ENCODE data around the gene RNF167.
A peak's percentile ranks its signal among the peaks of the same experiment; 100 is the strongest.

Gene RNF167

GRCh38 chr17:4953451-4953961 lies 13.4 kb downstream of the RNF167 start:
- peak; percentile 81 for DNase-seq (ENCODE audit: low spot score)

GRCh38 chr17:4955091-4955490 lies 15.0 kb downstream of the RNF167 start:
- no peak for DNase-seq (ENCODE audit: low spot score)

- DNase-seq (ENCODE audit: low spot score): no peak
Observed at GRCh38 chr17:4956493-4957061, 16.5 kb downstream of the RNF167 start.

- DNase-seq (ENCODE audit: low spot score): no peak
Observed at GRCh38 chr17:4958102-4958501, 18.0 kb downstream of the RNF167 start.

- no peak for DNase-seq (ENCODE audit: low spot score)
Observed at GRCh38 chr17:4959261-4959965, 19.3 kb downstream of the RNF167 start.

GRCh38 chr17:4960279-4960922 lies 20.3 kb downstream of the RNF167 start:
- DNase-seq (ENCODE audit: low spot score): no peak

- no peak for DNase-seq (ENCODE audit: low spot score)
Observed at GRCh38 chr17:4965311-4965986, 25.4 kb downstream of the RNF167 start.

GRCh38 chr17:4966844-4967538 lies 26.9 kb downstream of the RNF167 start:
- peak; percentile 98 for DNase-seq (ENCODE audit: low spot score)

- DNase-seq (ENCODE audit: low spot score): peak; percentile 97
Observed at GRCh38 chr17:4967539-4968485, 27.7 kb downstream of the RNF167 start, which contains the start of gene SPAG7. Gene SPAG7, minus strand, starts transcription at chr17:4967817. Its CDS starts 13 bp downstream, at chr17:4967804.

GRCh38 chr17:4968486-4969046 lies 28.5 kb downstream of the RNF167 start:
- no peak for DNase-seq (ENCODE audit: low spot score)

GRCh38 chr17:4969047-4969550 lies 29.0 kb downstream of the RNF167 start:
- peak; percentile 74 for DNase-seq (ENCODE audit: low spot score)

- no peak for DNase-seq (ENCODE audit: low spot score)
Observed at GRCh38 chr17:4969551-4970173, 29.6 kb downstream of the RNF167 start.

GRCh38 chr17:4970273-4970672 lies 30.2 kb downstream of the RNF167 start:
- no peak for DNase-seq (ENCODE audit: low spot score)

- DNase-seq (ENCODE audit: low spot score): no peak
Observed at GRCh38 chr17:4971826-4972225, 31.8 kb downstream of the RNF167 start.

- DNase-seq (ENCODE audit: low spot score): no peak
Observed at GRCh38 chr17:4972322-4972721, 32.3 kb downstream of the RNF167 start.

GRCh38 chr17:4972752-4973151 lies 32.7 kb downstream of the RNF167 start:
- no peak for DNase-seq (ENCODE audit: low spot score)

GRCh38 chr17:4973256-4974114 lies 33.4 kb downstream of the RNF167 start:
- no peak for DNase-seq (ENCODE audit: low spot score)

- no peak for DNase-seq (ENCODE audit: low spot score)
Observed at GRCh38 chr17:4974115-4974670, 34.1 kb downstream of the RNF167 start.
